Osteoblast (primary cell): ENCODE data around the gene FKBP15. TPM values are rescaled to one million over a fixed set of nuclear protein-coding genes. Genes with fewer than 3 reads are reported as not detected.
A peak's percentile ranks its signal among the peaks of the same experiment; 100 is the strongest.

Experiments
- DNase-seq: peaks from one replicate; pipeline ENCODE4 v3.0.0; 2011; ENCODE audit warnings: low spot score, mixed read lengths; ENCODE audit not compliant: insufficient read length; ENCODE audit errors: missing footprints
- H2AFZ ChIP-seq: 2 replicates; pipeline ENCODE4 v1.6.0; 2011; ENCODE audit warnings: mild to moderate bottlenecking, low read length
- H3K27ac ChIP-seq: 2 replicates; pipeline ENCODE4 v1.5.1; 2011; ENCODE audit warnings: mild to moderate bottlenecking, low read depth, low read length, moderate library complexity
- H3K27me3 ChIP-seq: 2 replicates; pipeline ENCODE4 v1.6.0; 2012; ENCODE audit warnings: mild to moderate bottlenecking, control low read depth, inconsistent platforms, low read length, moderate library complexity; ENCODE audit not compliant: insufficient read depth
- H3K36me3 ChIP-seq: 2 replicates; pipeline ENCODE4 v1.5.1; 2011; ENCODE audit warnings: mild to moderate bottlenecking, low read length, control low read depth, moderate library complexity; ENCODE audit not compliant: insufficient read depth
- H3K4me1 ChIP-seq: 2 replicates; pipeline ENCODE4 v1.5.1; 2011; ENCODE audit warnings: mild to moderate bottlenecking, low read length, control low read depth, moderate library complexity; ENCODE audit not compliant: insufficient read depth
- H3K4me2 ChIP-seq: 2 replicates; pipeline ENCODE4 v1.6.0; 2011; ENCODE audit warnings: mild to moderate bottlenecking, low read length; ENCODE audit not compliant: insufficient read depth
- H3K4me3 ChIP-seq: fragments of 200-600 bp; sonication (generic); 3 replicates; pipeline ENCODE4 v1.5.1; 2012; ENCODE audit warnings: mild to moderate bottlenecking, low read length, inconsistent platforms; ENCODE audit not compliant: insufficient read depth
- H3K79me2 ChIP-seq: 2 replicates; pipeline ENCODE4 v1.6.0; 2012; ENCODE audit warnings: mild to moderate bottlenecking, low read length, control low read depth, inconsistent platforms; ENCODE audit not compliant: insufficient read depth
- H3K9me3 ChIP-seq: 2 replicates; pipeline ENCODE4 v1.5.1; 2011; ENCODE audit warnings: low read depth, low read length, control low read depth
- H4K20me1 ChIP-seq: 2 replicates; pipeline ENCODE4 v1.6.0; 2012; ENCODE audit warnings: mild to moderate bottlenecking, low read length, control low read depth; ENCODE audit not compliant: insufficient read depth
- total RNA-seq: library from RNA; depleted of rRNA; stranded (reverse); fragments of >200 nt; gene quantifications from 2 replicates; pipeline ENCODE4 v1.2.3, GENCODE V29; 2012
- TF ChIP-seq, protein P1 (sequence below): IDR thresholded peaks from 2 replicates; pipeline ENCODE4 v1.5.1; 2011; ENCODE audit warnings: mild to moderate bottlenecking, low read depth, low read length, moderate library complexity; ENCODE audit errors: extremely low read depth

Gene FKBP15
- total RNA-seq, 1 donor: 31.8 TPM

DNA sequence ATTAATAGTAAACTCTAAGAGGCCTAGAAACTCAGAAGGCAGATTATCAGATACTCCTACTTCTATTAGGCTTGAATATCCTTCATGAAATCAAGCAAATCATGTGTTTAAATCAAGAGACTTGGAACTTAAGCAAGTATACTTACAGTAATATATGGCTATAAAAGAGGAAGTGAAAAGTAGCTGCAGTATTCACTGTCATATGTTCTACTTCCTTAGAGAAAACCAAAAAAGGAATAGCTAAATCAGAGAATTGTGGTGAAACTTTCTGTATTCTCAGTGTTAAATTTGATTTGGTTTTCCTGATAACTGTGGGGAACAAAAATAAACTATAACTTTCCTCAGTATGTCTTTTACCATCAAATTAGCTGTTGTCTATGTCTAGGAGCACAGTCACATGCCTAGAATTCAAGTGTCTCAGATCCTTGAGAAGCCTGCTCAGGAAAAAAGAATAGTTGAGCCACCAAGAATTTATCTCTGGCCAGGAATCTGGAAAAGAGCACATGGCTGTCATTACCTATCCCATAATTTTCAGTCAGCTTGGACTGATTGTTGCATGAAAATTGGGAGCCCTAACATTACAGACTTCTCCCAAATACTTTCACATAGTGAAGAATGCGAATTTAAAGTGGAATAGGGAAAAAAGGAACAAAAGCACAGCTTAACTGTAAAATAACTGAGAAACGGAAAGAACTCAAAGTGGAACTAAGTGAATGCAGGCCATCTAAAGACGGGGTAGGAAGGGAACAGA, 1.7 kb downstream of the FKBP15 start:
- Histone ChIP-seq H4K20me1 (peaks cover 6% of the 10 kb centered on the region), H3K79me2 (peaks cover 90% of the 10 kb centered on the region), H3K27me3 (no peaks in the 10 kb centered on the region), H3K9me3 (no peaks in the 10 kb centered on the region), H3K4me1 (peaks cover 28% of the 10 kb centered on the region), H3K4me2 (peak overlapping the region; percentile 98), H3K4me3 (peak overlapping the region; percentile 97), H2AFZ (no peak overlapping the region), H3K36me3 (peaks cover 6% of the 10 kb centered on the region), H3K27ac (peak overlapping the region; percentile 92)
- TF ChIP-seq, protein P1, sequence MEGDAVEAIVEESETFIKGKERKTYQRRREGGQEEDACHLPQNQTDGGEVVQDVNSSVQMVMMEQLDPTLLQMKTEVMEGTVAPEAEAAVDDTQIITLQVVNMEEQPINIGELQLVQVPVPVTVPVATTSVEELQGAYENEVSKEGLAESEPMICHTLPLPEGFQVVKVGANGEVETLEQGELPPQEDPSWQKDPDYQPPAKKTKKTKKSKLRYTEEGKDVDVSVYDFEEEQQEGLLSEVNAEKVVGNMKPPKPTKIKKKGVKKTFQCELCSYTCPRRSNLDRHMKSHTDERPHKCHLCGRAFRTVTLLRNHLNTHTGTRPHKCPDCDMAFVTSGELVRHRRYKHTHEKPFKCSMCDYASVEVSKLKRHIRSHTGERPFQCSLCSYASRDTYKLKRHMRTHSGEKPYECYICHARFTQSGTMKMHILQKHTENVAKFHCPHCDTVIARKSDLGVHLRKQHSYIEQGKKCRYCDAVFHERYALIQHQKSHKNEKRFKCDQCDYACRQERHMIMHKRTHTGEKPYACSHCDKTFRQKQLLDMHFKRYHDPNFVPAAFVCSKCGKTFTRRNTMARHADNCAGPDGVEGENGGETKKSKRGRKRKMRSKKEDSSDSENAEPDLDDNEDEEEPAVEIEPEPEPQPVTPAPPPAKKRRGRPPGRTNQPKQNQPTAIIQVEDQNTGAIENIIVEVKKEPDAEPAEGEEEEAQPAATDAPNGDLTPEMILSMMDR: no peak
- no peak for DNase-seq

DNA sequence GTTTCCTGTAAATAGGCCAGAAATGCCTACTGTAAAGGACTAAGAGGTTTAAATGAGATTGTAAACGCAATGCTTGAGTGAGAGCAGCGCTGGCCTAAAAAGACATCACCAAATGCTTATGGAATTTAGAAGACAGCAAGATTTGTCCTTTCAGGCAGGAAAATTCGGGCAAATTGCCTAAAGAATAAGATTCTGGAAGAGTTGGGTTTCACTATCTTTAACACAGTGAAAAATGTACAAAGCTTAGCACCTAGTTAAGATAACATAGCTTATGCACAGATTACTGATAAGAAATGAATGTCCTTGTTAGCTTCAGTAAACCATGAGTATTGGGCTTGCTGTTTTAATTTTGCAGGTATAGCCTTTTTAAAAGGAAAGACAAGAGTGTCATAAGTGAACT, 4.7 kb downstream of the FKBP15 start:
- DNase-seq: no peak
- Histone ChIP-seq H3K79me2 (peaks cover 74% of the 10 kb centered on the region), H3K27ac (no peak overlapping the region), H2AFZ (no peak overlapping the region), H3K4me1 (peaks cover 15% of the 10 kb centered on the region), H3K27me3 (no peaks in the 10 kb centered on the region), H4K20me1 (peaks cover 10% of the 10 kb centered on the region), H3K4me3 (no peak overlapping the region), H3K36me3 (peaks cover 6% of the 10 kb centered on the region), H3K4me2 (no peak overlapping the region), H3K9me3 (no peaks in the 10 kb centered on the region)
- TF ChIP-seq, protein P1: no peak

DNA sequence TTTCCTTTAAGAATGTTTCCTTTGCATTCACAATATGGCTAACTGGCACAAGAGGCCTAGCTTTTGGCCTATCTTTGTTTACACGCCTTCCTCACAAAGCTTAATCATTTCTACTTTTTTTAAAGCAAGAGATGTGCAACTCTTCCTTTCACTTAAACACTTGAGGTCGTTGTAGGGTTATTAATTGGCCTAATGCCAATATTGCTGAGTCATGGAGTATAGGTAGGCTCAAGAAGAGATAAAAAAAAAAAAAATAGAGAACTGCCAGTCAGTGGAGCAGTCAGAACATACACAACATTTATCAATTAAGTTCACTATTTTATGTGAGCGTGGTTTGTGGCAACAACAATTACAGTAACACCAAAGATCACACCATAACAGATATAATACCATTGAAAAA, 5.9 kb downstream of the FKBP15 start:
- Histone ChIP-seq H3K79me2 (peaks cover 64% of the 10 kb centered on the region), H3K36me3 (peaks cover 6% of the 10 kb centered on the region), H3K4me2 (no peak overlapping the region), H3K27ac (no peak overlapping the region), H2AFZ (no peak overlapping the region), H3K9me3 (no peaks in the 10 kb centered on the region), H4K20me1 (peaks cover 4% of the 10 kb centered on the region), H3K4me3 (no peak overlapping the region), H3K4me1 (peaks cover 9% of the 10 kb centered on the region), H3K27me3 (no peaks in the 10 kb centered on the region)
- no peak for DNase-seq
- TF ChIP-seq, protein P1: no peak

DNA sequence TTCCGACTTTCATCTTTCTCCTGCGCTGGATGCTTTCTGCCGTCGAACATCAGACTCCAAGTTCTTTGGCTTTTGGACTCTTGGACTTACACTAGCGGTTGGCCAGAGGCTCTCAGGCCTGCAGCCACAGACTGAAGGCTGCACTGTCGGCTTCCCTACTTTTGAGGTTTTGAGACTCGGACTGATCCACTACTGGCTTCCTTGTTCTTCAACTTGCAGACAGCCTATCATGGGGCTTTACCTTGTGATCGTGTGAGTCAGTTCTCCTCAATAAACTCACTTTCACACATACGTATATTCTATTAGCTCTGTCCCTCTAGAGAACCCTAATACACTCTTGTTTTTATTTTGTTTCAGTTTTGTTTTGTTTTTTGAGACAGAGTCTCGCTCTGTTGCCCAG, 10.3 kb downstream of the FKBP15 start:
- H3K4me2 ChIP-seq: no peak overlapping the region
- TF ChIP-seq, protein P1: no peak

More for the DNA sequence above, 10.3 kb downstream of the FKBP15 start:
- DNase-seq: no peak
- no peak overlapping the region for H3K27ac ChIP-seq
- H3K27me3 ChIP-seq: no peaks in the 10 kb centered on the region
- peaks cover 4% of the 10 kb centered on the region for H4K20me1 ChIP-seq
- H3K36me3 ChIP-seq: peaks cover 33% of the 10 kb centered on the region
- H2AFZ ChIP-seq: no peak overlapping the region
- H3K4me1 ChIP-seq: no peaks in the 10 kb centered on the region
- H3K4me3 ChIP-seq: no peak overlapping the region
- H3K79me2 ChIP-seq: peaks cover 33% of the 10 kb centered on the region
- no peaks in the 10 kb centered on the region for H3K9me3 ChIP-seq
